Dendritic cell treated with granulocyte-macrophage colony-stimulating factor and Interleukin-4, amounts not matched to agents 40 ng/mL and 50 ng/mL, for 4 days (primary cell): Measurements from ENCODE around the gene RXRG.

Experiments used
- H3K27ac Mint-ChIP-seq: one replicate; pipeline ENCODE4 v1.8.0; 2022; ENCODE audit warnings: mild to moderate bottlenecking, mixed read lengths
- H3K27me3 Mint-ChIP-seq: one replicate; pipeline ENCODE4 v1.8.0; 2022; ENCODE audit warnings: mild to moderate bottlenecking, mixed read lengths
- H3K36me3 Mint-ChIP-seq: one replicate; pipeline ENCODE4 v1.8.0; 2022; ENCODE audit warnings: low read depth, mixed read lengths
- H3K4me1 Mint-ChIP-seq: one replicate; pipeline ENCODE4 v1.8.0; 2022; ENCODE audit warnings: low read depth, mixed read lengths
- H3K4me3 Mint-ChIP-seq: one replicate; pipeline ENCODE4 v1.8.0; 2022; ENCODE audit warnings: mild to moderate bottlenecking, moderate library complexity, mixed read lengths
- H3K9me3 Mint-ChIP-seq: one replicate; pipeline ENCODE4 v1.8.0; 2022; ENCODE audit warnings: mixed read lengths
- intact Hi-C: fragments of 100-400 bp; cut with micrococcal nuclease; formaldehyde crosslinking; loops from one replicate; pipeline ENCODE4 v1.15.0; 2022

The RXRG gene

DNA sequence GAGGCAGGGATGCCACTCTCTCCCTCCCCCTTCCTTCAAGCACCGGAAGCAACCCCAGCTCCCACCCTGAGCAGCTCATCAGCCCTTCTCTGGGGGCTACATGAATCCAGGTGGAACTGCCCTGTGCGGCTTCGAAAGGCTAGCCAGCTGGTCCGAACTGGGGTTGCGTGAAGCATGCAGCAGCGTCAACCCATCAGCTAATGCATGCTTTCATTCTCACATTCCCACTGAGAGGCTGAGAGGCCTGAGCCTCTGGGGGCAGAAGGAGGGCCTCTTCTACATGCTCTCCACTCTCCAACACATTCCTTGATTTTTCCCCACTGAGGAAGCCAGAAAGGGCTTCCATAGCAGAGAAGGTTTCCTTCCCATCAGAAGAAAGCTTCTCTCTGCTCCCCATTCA is 5.6 kb downstream of the RXRG start:
- no peaks in the 10 kb centered on the region for H3K4me1 Mint-ChIP-seq
- intact Hi-C loops: no loop called here
- no peak overlapping the region for H3K4me3 Mint-ChIP-seq
- H3K36me3 Mint-ChIP-seq: no peaks in the 10 kb centered on the region
- H3K27ac Mint-ChIP-seq: no peak overlapping the region
- H3K27me3 Mint-ChIP-seq: peaks cover 27% of the 10 kb centered on the region
- no peaks in the 10 kb centered on the region for H3K9me3 Mint-ChIP-seq

DNA sequence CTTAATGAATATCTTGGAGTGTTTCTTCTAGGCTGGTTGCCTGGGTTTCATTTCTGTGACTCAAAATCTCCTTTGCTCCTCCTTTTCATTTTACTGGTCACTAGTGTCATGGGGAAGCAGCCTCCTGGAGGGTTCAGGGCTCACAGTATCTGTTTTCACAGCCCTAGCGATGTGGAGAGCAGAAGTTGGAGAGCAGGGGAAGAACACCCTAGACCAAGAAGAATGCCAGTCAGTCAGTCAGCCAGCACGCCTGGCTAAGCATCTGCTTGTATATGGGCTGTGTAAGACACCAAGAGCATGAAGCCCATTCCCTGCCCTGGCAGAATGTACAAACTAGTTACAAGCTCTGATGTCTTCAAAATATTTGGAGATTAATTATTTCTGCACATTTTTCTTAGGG is 7.9 kb downstream of the RXRG start:
- H3K36me3 Mint-ChIP-seq: no peaks in the 10 kb centered on the region
- H3K4me3 Mint-ChIP-seq: no peak overlapping the region
- H3K27me3 Mint-ChIP-seq: peaks cover 11% of the 10 kb centered on the region
- intact Hi-C loops: no loop called here
- no peaks in the 10 kb centered on the region for H3K4me1 Mint-ChIP-seq
- H3K9me3 Mint-ChIP-seq: no peaks in the 10 kb centered on the region
- H3K27ac Mint-ChIP-seq: no peak overlapping the region

DNA sequence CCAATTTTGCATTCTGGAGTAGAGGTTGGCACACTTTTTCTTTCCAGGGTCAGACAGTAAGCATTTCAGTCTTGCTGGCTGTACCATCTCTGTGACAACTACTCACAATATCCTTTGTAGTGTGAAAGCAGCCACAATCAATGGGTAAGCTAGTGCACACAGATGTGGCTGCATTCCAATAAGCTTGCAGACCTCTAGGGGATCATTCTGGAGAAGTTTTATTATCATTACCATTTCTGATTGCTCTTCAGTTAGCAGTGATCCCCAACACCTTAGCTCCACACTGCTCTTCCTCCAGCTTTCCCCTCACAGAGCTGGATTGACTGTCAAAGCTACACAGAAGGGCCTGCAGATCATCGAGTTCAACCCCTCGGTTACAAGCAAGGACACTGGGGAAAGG is 9.1 kb downstream of the RXRG start:
- no peaks in the 10 kb centered on the region for H3K9me3 Mint-ChIP-seq
- no peaks in the 10 kb centered on the region for H3K36me3 Mint-ChIP-seq
- intact Hi-C loops: no loop called here
- H3K27ac Mint-ChIP-seq: no peak overlapping the region
- no peaks in the 10 kb centered on the region for H3K4me1 Mint-ChIP-seq
- peaks cover 9% of the 10 kb centered on the region for H3K27me3 Mint-ChIP-seq
- H3K4me3 Mint-ChIP-seq: no peak overlapping the region

DNA sequence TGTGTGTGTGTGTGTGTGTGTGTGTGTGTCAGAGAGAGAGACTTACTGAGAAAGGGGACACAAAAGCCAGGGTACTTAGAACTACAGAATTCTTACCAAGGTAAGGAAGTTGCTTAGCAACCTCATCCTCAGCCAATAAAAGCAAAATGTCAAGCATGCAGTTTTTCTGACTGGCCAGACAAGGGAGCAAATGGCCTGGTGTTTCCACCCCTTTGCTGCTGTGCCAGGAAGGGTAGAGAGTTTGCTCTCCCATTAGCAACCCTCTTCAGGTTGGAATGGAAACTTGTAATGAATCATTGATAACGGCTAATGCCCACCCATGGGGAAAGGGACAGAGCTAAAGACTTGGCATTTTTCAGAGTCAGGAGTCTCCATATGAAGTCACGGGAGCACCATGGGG is 10.6 kb downstream of the RXRG start:
- no peaks in the 10 kb centered on the region for H3K9me3 Mint-ChIP-seq
- H3K4me1 Mint-ChIP-seq: no peaks in the 10 kb centered on the region
- H3K27ac Mint-ChIP-seq: no peak overlapping the region
- intact Hi-C loops: no loop called here
- H3K36me3 Mint-ChIP-seq: no peaks in the 10 kb centered on the region
- peaks cover 4% of the 10 kb centered on the region for H3K27me3 Mint-ChIP-seq
- no peak overlapping the region for H3K4me3 Mint-ChIP-seq

DNA sequence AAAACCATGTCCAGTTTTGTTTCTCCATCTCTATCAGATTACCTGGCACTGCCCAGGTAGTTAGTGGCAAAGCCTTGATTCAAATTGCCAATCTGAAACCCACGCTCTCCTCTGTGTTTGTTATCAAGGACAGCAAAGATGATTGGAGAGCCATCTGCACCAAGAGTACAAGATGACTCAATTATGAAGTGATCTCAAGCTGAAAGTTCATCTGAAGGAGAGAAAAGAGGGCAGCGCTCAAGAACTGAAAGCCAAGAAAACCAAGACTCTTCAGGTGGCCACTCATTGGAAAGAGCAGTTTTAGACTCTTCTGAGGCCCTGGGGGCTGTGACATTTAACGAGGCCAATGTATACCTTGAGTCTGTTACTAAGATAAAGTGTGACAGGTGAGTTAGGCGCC is 13.8 kb downstream of the RXRG start:
- Mint-ChIP-seq H3K36me3 (no peaks in the 10 kb centered on the region), H3K27ac (no peak overlapping the region)
- intact Hi-C loops: no loop called here

DNA sequence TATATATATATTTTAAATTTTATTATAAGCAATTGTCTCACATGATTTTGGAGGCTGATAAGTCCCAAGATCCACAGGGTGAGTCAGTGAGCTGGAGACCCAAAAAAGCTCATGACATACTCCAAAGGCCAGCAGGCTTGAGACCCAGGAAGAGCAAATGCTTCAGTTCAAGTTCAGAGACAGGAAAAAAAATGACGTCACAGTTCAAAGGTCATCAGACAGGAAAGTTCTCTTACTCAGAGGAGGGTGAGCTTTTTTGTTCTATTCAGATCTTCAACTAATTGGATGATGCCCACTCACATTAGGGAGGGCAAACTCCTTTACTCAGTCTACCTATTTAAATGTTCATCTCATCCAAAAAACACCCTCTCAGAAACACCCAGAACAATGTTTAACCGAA is 18.2 kb downstream of the RXRG start:
- H3K4me1 Mint-ChIP-seq: peaks cover 10% of the 10 kb centered on the region
- intact Hi-C loops: no loop called here
- no peak overlapping the region for H3K4me3 Mint-ChIP-seq
- no peak overlapping the region for H3K27ac Mint-ChIP-seq
- peaks cover 3% of the 10 kb centered on the region for H3K27me3 Mint-ChIP-seq
- H3K9me3 Mint-ChIP-seq: no peaks in the 10 kb centered on the region
- H3K36me3 Mint-ChIP-seq: no peaks in the 10 kb centered on the region

More for the DNA sequence above, 13.8 kb downstream of the RXRG start:
- Mint-ChIP-seq H3K9me3 (no peaks in the 10 kb centered on the region), H3K4me1 (no peaks in the 10 kb centered on the region), H3K27me3 (peaks cover 2% of the 10 kb centered on the region), H3K4me3 (no peak overlapping the region)

DNA sequence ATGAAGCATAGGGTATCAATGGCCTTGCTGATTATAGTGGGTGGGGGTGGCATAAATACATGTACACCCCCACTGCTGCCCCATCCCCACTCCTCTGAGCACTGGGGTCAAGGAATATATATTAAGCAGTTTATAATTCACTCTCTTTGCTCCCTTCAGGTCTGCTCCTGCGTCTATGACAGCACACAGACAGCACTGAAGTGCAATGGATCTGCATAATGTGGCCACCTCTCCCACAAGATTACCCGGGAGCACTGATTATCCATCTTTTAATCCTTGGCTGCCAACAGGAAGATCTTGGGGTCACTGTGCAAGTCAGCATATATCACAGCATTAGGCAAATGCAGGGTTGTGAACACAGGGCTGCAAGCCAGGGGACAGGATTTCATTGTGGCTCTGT is 19.3 kb downstream of the RXRG start:
- peaks cover 3% of the 10 kb centered on the region for H3K27me3 Mint-ChIP-seq
- intact Hi-C loops: no loop called here
- H3K4me1 Mint-ChIP-seq: peaks cover 10% of the 10 kb centered on the region
- H3K27ac Mint-ChIP-seq: no peak overlapping the region
- no peaks in the 10 kb centered on the region for H3K36me3 Mint-ChIP-seq
- H3K9me3 Mint-ChIP-seq: no peaks in the 10 kb centered on the region
- H3K4me3 Mint-ChIP-seq: no peak overlapping the region

DNA sequence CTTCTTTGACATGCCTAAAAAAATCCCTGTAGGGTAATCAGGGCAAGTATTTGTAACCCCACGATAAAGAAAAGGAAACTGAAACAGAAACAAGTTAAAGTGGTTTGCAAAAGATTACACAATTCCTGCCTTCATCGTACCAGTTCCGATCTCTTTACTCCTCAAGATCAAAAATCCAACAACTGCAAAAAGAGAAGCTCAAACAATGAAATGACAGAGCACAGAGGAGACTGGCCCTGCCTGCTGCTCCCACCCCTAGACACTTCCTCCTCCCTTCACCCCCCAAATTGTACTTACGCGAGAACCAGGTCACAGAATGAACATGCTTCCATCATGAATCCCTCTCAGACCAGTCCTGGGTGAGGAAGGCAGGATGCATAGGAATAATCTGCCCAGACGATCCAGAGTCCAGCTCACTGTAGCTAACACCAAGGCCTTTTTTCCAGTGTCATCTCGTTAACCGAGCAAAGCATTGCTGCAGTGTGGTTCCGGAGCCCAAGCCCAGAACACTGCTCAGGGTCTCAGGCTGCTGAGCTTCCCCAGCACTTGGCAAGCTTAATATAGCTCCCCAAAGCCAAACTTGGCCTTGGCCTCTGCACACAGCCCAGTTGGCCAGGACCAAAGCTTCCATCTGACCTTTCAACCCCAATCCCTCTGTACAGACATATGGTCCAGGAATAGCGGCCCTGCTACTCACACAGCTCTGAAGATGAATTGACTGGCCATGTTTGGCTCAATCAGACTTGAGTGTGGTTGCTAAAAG is 20.3 kb downstream of the RXRG start:
- H3K27me3 Mint-ChIP-seq: peaks cover 7% of the 10 kb centered on the region
- peaks cover 10% of the 10 kb centered on the region for H3K4me1 Mint-ChIP-seq
- H3K36me3 Mint-ChIP-seq: no peaks in the 10 kb centered on the region
- intact Hi-C loops: no loop called here
- no peaks in the 10 kb centered on the region for H3K9me3 Mint-ChIP-seq
- no peak overlapping the region for H3K4me3 Mint-ChIP-seq
- no peak overlapping the region for H3K27ac Mint-ChIP-seq

DNA sequence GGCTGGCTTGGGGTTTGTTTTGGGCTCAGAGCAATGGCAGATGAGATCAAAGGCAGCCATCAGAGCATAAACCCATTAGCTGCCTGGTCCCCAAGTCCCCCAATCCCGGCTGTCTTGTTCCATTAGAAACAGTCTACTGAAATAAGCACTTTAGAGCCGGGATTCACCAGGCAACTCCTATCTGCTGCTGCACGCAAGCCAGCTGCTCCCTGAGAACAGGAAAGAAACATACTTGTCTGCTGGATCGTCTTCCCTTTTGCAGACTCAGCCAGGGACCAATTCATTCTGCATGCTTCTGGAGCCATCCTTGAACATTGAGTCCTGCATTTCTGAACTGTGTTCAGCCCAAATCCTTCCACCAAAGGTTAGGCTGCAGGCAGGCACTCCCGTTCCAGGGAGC is 21.8 kb downstream of the RXRG start:
- H3K36me3 Mint-ChIP-seq: no peaks in the 10 kb centered on the region
- H3K27ac Mint-ChIP-seq: no peak overlapping the region
- peaks cover 10% of the 10 kb centered on the region for H3K4me1 Mint-ChIP-seq
- no peak overlapping the region for H3K4me3 Mint-ChIP-seq
- no peaks in the 10 kb centered on the region for H3K9me3 Mint-ChIP-seq
- peaks cover 11% of the 10 kb centered on the region for H3K27me3 Mint-ChIP-seq
- intact Hi-C loops: no loop called here

DNA sequence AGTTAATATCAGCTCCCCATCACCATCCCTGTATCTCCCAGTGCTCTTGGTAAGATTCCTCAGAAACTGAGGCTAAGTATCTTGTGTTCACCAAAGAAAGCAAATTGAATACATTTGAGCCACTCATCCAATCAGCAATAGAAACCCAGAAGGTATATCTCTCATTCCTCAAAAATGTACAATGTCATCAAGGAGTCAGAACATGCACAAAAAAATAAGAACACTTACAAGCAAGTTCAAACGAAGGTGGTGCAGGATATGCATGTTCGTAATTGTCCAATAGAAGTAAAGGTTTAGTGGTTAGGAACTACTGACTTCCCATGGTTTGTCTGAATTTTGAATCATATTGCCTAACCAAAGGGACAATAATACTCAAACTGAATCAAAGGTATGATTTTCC is 24.3 kb downstream of the RXRG start:
- H3K4me1 Mint-ChIP-seq: peaks cover 10% of the 10 kb centered on the region

DNA sequence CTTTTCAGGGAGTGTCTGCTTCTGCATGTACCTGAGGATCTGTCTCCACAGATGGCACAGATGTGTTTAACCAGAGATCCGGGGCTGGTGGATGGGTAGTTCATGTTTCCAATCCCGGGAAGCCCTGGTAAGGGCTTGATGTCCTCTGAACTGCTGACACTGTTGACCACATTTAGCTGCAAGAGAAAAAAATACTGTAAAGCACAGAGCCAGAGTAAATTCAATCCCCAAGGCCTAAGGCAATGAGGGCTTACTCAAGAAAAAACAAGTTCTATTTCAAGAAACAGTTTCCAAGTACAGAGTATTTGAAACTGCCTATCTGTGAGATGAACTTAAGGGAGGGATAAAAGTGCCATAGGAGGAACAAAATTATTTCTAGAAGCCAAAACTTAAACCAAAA is 25.1 kb downstream of the RXRG start:
- peaks cover 7% of the 10 kb centered on the region for H3K4me1 Mint-ChIP-seq
- H3K27me3 Mint-ChIP-seq: peaks cover 27% of the 10 kb centered on the region
- H3K9me3 Mint-ChIP-seq: no peaks in the 10 kb centered on the region
- intact Hi-C loops: no loop called here
- H3K4me3 Mint-ChIP-seq: no peak overlapping the region
- H3K36me3 Mint-ChIP-seq: no peaks in the 10 kb centered on the region
- no peak overlapping the region for H3K27ac Mint-ChIP-seq

More for the DNA sequence above, 24.3 kb downstream of the RXRG start:
- Mint-ChIP-seq H3K27ac (no peak overlapping the region), H3K36me3 (no peaks in the 10 kb centered on the region), H3K27me3 (peaks cover 20% of the 10 kb centered on the region), H3K4me3 (no peak overlapping the region), H3K9me3 (no peaks in the 10 kb centered on the region)
- intact Hi-C loops: no loop called here

DNA sequence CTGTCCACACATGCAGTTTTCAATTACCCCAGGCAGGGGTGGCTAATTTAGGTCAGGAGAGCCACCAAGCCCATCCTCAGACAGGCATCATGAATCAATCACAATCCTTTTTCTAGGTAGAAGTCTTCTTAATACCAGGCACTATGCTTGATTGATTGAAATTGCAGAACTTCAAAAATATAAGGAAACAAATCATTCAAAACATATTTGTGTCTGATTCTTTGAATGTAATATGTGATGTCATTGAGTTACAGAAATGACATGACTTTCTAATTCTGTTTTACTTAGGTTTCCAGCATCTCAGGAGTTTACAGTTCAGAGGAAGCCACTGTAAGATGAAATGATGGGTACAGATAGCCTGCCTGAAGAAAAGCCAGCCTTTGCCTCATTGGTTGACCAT is 26.7 kb downstream of the RXRG start:
- Mint-ChIP-seq H3K27me3 (peaks cover 31% of the 10 kb centered on the region), H3K27ac (no peak overlapping the region)
- intact Hi-C loops: no loop called here

DNA sequence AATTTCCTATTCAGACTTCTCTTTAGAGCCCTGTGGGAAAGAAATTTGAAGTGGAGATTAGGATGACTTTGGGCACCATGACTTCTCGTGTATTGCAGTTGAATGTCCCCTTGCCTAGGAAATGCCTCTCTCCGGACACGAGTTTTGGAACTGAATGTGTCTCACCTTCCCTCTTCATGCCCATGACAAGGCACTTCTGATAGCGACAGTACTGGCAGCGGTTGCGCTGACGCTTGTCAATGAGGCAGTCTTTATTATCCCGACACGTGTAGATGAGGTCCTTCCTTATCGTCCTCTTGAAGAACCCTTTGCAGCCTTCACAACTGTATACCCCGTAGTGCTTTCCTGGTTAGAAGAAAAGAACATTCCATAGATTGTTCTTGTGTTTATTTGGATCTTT is 28.1 kb downstream of the RXRG start:
- Mint-ChIP-seq H3K9me3 (no peaks in the 10 kb centered on the region), H3K4me1 (no peaks in the 10 kb centered on the region), H3K4me3 (no peak overlapping the region), H3K36me3 (no peaks in the 10 kb centered on the region), H3K27me3 (peaks cover 29% of the 10 kb centered on the region), H3K27ac (no peak overlapping the region)
- intact Hi-C loops: no loop called here

More for the DNA sequence above, 26.7 kb downstream of the RXRG start:
- Mint-ChIP-seq H3K36me3 (no peaks in the 10 kb centered on the region), H3K4me3 (no peak overlapping the region), H3K9me3 (no peaks in the 10 kb centered on the region), H3K4me1 (no peaks in the 10 kb centered on the region)

DNA sequence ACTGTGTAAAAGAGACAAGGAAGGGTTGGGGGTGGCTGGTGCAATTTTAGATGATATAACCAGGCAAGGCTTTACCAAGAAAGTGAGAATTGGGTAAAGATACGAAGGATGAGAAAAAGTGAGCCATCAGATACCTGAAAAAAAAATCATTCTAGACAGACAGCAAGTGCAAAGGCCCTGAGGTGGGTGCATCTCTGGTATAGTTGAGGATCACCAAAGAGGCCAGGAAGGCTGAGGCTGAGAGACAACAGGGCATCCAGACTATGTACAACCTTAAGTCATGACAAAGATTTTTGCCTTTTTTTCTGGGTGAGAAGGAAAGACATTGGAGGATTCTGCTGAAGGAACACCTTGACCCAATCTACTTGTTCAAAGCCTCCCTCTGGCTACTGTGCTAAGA is 29.9 kb downstream of the RXRG start:
- Mint-ChIP-seq H3K4me1 (no peaks in the 10 kb centered on the region), H3K27me3 (peaks cover 28% of the 10 kb centered on the region), H3K27ac (no peak overlapping the region), H3K4me3 (no peak overlapping the region), H3K36me3 (no peaks in the 10 kb centered on the region), H3K9me3 (no peaks in the 10 kb centered on the region)
- intact Hi-C loops: no loop called here

DNA sequence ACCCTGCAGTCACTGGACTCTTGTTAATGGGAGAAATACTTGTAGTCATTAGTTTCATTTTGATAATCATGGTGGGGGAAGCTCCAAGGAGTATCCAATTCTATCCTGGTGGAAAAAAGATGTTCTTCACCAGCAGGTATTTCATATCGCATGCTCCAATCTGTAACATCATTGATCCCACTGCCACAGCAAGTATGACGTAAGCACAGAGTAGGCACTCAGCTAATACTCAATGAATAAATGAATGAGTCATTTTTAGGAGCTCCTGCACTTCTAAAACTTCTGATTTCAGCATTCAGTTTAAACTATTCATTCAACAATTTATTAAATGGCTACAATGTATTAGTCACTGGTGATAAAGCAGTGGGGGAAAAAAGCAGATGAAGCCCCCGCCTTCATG is 30.3 kb downstream of the RXRG start:
- Mint-ChIP-seq H3K4me1 (no peaks in the 10 kb centered on the region), H3K27ac (no peak overlapping the region), H3K27me3 (peaks cover 29% of the 10 kb centered on the region), H3K36me3 (no peaks in the 10 kb centered on the region), H3K9me3 (no peaks in the 10 kb centered on the region), H3K4me3 (no peak overlapping the region)
- intact Hi-C loops: no loop called here
